OCI-LY1 (cell line): ENCODE data around the gene SNX24.

Experiments
- H2AFZ ChIP-seq: fragments of 200-600 bp; sonication (generic), shearing (Covaris generic); 2 replicates; pipeline ENCODE4 v1.6.0; 2014; ENCODE audit warnings: antibody characterized with exemption, mild to moderate bottlenecking, low read length
- H3F3A ChIP-seq: fragments of 200-600 bp; sonication (generic), shearing (Covaris generic); 2 replicates; pipeline ENCODE4 v1.6.0; 2014; ENCODE audit warnings: mild to moderate bottlenecking, antibody characterized with exemption, low read length, moderate library complexity; ENCODE audit not compliant: insufficient read depth
- H3K27ac ChIP-seq: fragments of 200-600 bp; sonication (generic); 2 replicates; pipeline ENCODE4 v1.5.1; 2014; ENCODE audit warnings: low read length, mixed run types, mild to moderate bottlenecking, low read depth; ENCODE audit not compliant: poor library complexity, severe bottlenecking
- H3K27me3 ChIP-seq: fragments of 200-600 bp; sonication (generic); 2 replicates; pipeline ENCODE4 v1.6.0; 2014; ENCODE audit warnings: antibody characterized with exemption, mild to moderate bottlenecking, low read length, moderate library complexity; ENCODE audit not compliant: insufficient read depth
- H3K36me3 ChIP-seq: fragments of 200-600 bp; sonication (generic); 2 replicates; pipeline ENCODE4 v1.6.1; 2014; ENCODE audit warnings: mild to moderate bottlenecking, antibody characterized with exemption, low read length, moderate library complexity, mixed read lengths; ENCODE audit not compliant: insufficient read depth
- H3K4me1 ChIP-seq: fragments of 200-600 bp; sonication (generic); 2 replicates; pipeline ENCODE4 v1.5.1; 2014; ENCODE audit warnings: mild to moderate bottlenecking, low read length, moderate library complexity; ENCODE audit not compliant: insufficient read depth, severe bottlenecking
- H3K4me2 ChIP-seq: fragments of 200-600 bp; sonication (generic), shearing (Covaris generic); 2 replicates; pipeline ENCODE4 v1.6.1; 2014; ENCODE audit warnings: low read length
- H3K4me3 ChIP-seq: fragments of 200-600 bp; sonication (generic); 2 replicates; pipeline ENCODE4 v1.5.1; 2014; ENCODE audit warnings: low read length, low read depth, mild to moderate bottlenecking, mixed read lengths; ENCODE audit not compliant: poor library complexity, severe bottlenecking
- H3K79me2 ChIP-seq: fragments of 200-600 bp; shearing (Covaris generic); 2 replicates; pipeline ENCODE4 v1.6.1; 2016; ENCODE audit warnings: mixed run types, low read length, mixed read lengths; ENCODE audit not compliant: insufficient read depth
- H3K9ac ChIP-seq: fragments of 200-600 bp; sonication (generic), shearing (Covaris generic); 2 replicates; pipeline ENCODE4 v1.6.1; 2014; ENCODE audit warnings: mild to moderate bottlenecking, low read length, mixed read lengths
- H3K9me2 ChIP-seq: fragments of 200-600 bp; sonication (generic), shearing (Covaris generic); 2 replicates; pipeline ENCODE4 v1.6.1; 2014; ENCODE audit warnings: low read depth, mild to moderate bottlenecking, low read length, mixed read lengths
- H3K9me3 ChIP-seq: fragments of 200-600 bp; shearing (Covaris generic); 2 replicates; pipeline ENCODE4 v1.6.1; 2014; ENCODE audit warnings: low read length, mixed read lengths
- H4K20me1 ChIP-seq: fragments of 200-600 bp; sonication (generic), shearing (Covaris generic); 2 replicates; pipeline ENCODE4 v1.6.0; 2016; ENCODE audit warnings: mild to moderate bottlenecking, low read length; ENCODE audit not compliant: insufficient read depth
- CTCF ChIP-seq: fragments of 200-600 bp; sonication (generic), shearing (Covaris generic); IDR thresholded peaks from 2 replicates; pipeline ENCODE4 v1.5.1; 2017; ENCODE audit warnings: mild to moderate bottlenecking, antibody characterized with exemption, low read length, moderate library complexity, mixed read lengths
- EZH2 ChIP-seq: fragments of 200-600 bp; sonication (generic), shearing (Covaris generic); IDR thresholded peaks from 2 replicates; pipeline ENCODE4 v1.8.0; 2017; ENCODE audit warnings: borderline replicate concordance, mixed run types, mild to moderate bottlenecking, antibody characterized with exemption, low read length, moderate library complexity, mixed read lengths

Gene SNX24

GRCh38 chr5:123047706-123048105 lies 202.3 kb downstream of the SNX24 start:
- Histone ChIP-seq H3K9ac (no peak overlapping the region), H3K9me3 (no peaks in the 10 kb centered on the region), H3K9me2 (no peaks in the 10 kb centered on the region), H3K36me3 (no peaks in the 10 kb centered on the region), H4K20me1 (no peaks in the 10 kb centered on the region), H3K79me2 (no peaks in the 10 kb centered on the region), H3K4me2 (no peak overlapping the region), H3K4me3 (no peak overlapping the region), H3F3A (no peaks in the 10 kb centered on the region), H2AFZ (no peak overlapping the region), H3K27me3 (no peaks in the 10 kb centered on the region), H3K4me1 (no peaks in the 10 kb centered on the region), H3K27ac (no peak overlapping the region)
- TF ChIP-seq CTCF (no peak), EZH2 (no peak)

- no peak overlapping the region for H3K9ac ChIP-seq
- no peaks in the 10 kb centered on the region for H3K36me3 ChIP-seq
- TF ChIP-seq EZH2 (no peak), CTCF (no peak)
- H4K20me1 ChIP-seq: no peaks in the 10 kb centered on the region
- no peaks in the 10 kb centered on the region for H3K4me1 ChIP-seq
- no peak overlapping the region for H2AFZ ChIP-seq
- H3K27ac ChIP-seq: no peak overlapping the region
- no peaks in the 10 kb centered on the region for H3K9me3 ChIP-seq
- H3K27me3 ChIP-seq: no peaks in the 10 kb centered on the region
- H3K9me2 ChIP-seq: no peaks in the 10 kb centered on the region
- H3F3A ChIP-seq: no peaks in the 10 kb centered on the region
- no peak overlapping the region for H3K4me3 ChIP-seq
- no peaks in the 10 kb centered on the region for H3K79me2 ChIP-seq
- H3K4me2 ChIP-seq: no peak overlapping the region
Observed at GRCh38 chr5:123051206-123051605, 205.8 kb downstream of the SNX24 start.
